Prostate gland (tissue), 2 donors: ENCODE data around the gene ZCCHC24. TPM values are rescaled to one million over a fixed set of nuclear protein-coding genes. Genes with fewer than 3 reads are reported as not detected.

Experiments used
- DNase-seq: peaks from one replicate; pipeline ENCODE4 v3.0.0-alpha.2; 2019; ENCODE audit warnings: low spot score
- H3K27ac ChIP-seq, 2 donors: fragments of 200-600 bp; sonication (generic); 2 replicates each; pipeline ENCODE4 v1.5.1; 2017 to 2019
- H3K27me3 ChIP-seq: fragments of 200-600 bp; sonication (generic); replicated peaks from 2 replicates; pipeline ENCODE4 v1.5.1; 2019; ENCODE audit not compliant: insufficient read depth
- H3K36me3 ChIP-seq, 2 donors: fragments of 200-600 bp; sonication (generic); 1 replicate in 1 of 2; 2 replicates in 1 of 2; pipeline versions ENCODE4 v1.5.1 to v1.8.1; 2017 to 2019
- H3K4me1 ChIP-seq: fragments of 200-600 bp; sonication (generic); replicated peaks from 2 replicates; pipeline ENCODE4 v1.5.1; 2019
- H3K4me3 ChIP-seq, 2 donors: fragments of 200-600 bp; sonication (generic); 2 replicates each; pipeline ENCODE4 v1.5.1; 2017 to 2019
- H3K9me3 ChIP-seq: fragments of 200-600 bp; sonication (generic); 2 replicates; pipeline ENCODE4 v1.5.1; 2017
- POLR2A ChIP-seq: fragments of 450-650 bp; IDR thresholded peaks from one replicate; pipeline ENCODE4 v1.6.1; 2016; ENCODE audit warnings: antibody characterized with exemption, mild to moderate bottlenecking
- POLR2AphosphoS5 ChIP-seq: sonication (generic); formaldehyde crosslinking; IDR thresholded peaks from one replicate; pipeline ENCODE4 v1.6.1; 2017; ENCODE audit warnings: antibody characterized with exemption
- WGBS: methylation state at CpG from one replicate; pipeline ENCODE4 v1.1.5; 2018; 5-methylcytosine and 5-hydroxymethylcytosine counted together
- intact Hi-C: fragments of 100-400 bp; cut with DNase I; formaldehyde crosslinking; loops from one replicate; pipeline ENCODE4 v1.14.2; 2022
- total RNA-seq, 2 donors: library from RNA; depleted of rRNA; stranded (reverse); fragments of >200 nt; gene quantifications; one replicate each; pipeline ENCODE4 v1.1.0, GENCODE V29; 2016
- TF ChIP-seq, protein P1 (sequence below), 4 experiments: fragments of 200-600 bp in 2 of 4; fragments of 450-650 bp in 2 of 4; sonication (generic) in 2 of 4; IDR thresholded peaks; 1 replicate in 3 of 4; 2 replicates in 1 of 4; pipeline ENCODE4 v1.5.1; 2016 to 2019; ENCODE audit warnings: antibody characterized with exemption in 4 of 4, mild to moderate bottlenecking in 2 of 4, moderate library complexity in 2 of 4

Gene ZCCHC24
- total RNA-seq, 2 donors from 2014 or later = 20.8 to 51.2 TPM

DNA sequence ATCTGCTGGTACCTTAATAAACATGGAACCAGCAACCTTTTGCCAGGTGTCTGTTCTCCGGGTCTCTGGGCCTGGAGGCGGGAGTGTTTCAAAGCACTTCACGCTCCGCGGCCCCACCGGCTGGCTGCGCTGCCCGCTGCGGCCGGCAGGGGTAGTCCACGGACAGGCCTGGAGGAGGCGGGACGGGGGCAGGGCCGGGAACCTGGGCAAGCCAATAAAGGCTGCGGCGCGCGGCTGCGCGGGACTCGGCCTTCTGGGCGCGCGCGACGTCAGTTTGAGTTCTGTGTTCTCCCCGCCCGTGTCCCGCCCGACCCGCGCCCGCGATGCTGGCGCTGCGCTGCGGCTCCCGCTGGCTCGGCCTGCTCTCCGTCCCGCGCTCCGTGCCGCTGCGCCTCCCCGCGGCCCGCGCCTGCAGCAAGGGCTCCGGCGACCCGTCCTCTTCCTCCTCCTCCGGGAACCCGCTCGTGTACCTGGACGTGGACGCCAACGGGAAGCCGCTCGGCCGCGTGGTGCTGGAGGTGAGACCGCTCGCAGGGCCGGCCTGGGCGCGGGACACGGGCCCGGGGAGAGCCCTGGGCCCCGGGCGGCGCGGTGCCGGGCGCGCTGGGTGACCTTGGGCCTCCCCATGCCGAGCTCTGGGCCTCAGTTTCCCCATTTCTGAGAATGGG lies 98.1 kb downstream of the ZCCHC24 start, which contains the start of gene PPIF:
Gene PPIF (plus strand): TSS at position 244 of the 668 bp plus-strand sequence. CDS start 80 bp downstream, at position 324.
- no peaks in the 10 kb centered on the region for H3K4me1 ChIP-seq

DNA sequence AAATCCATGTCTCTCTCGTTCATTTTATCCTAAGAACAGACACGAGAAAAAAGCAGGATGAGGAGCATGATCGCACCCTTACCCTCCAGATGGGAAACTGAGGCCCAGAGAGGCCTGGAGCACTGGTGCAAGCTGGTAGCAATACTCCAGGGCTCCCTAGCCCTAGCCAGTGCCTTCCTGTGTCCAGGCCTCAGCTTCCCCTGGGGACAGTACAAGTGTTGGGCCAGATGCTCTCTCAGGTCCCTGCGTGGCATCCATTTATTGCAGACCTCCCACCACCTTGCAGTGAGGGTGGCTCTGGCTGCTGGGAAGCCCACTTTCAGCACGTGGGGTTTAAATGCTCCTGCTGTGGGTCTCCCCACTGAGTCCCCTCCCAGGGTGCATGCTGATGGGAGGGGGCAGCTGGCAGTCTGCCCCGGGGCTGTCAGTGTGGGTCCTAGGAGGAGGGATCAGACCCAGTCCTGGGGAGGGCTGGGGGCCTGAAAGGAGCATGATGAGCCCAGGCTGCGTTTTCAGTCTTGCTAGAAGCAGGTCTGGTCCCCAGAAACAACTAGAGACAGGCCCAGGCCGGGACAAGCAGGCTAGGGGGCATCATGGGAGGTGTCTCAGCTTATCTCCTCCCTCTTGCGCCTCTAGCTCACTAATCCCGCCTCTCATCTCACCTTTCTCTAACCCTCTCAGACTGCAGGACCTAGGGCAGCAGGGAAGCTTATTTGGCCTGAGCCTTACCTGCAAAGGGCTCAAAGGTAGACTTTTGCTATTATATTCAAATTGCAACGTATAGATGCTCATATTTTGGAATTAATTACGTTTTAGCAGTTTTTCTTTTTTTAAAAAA lies 98.8 kb downstream of the ZCCHC24 start:
- no peak for DNase-seq
- Histone ChIP-seq H3K27me3 (no peaks in the 10 kb centered on the region), H3K4me1 (no peaks in the 10 kb centered on the region), H3K36me3 (no peaks in the 10 kb centered on the region), H3K9me3 (no peaks in the 10 kb centered on the region), H3K4me3 (no peak overlapping the region), H3K27ac (peak overlapping the region in 1 of 2 donors; percentile 75)
- intact Hi-C loops = no loop called here
- WGBS = 56% methylated on average over 12 of the region's 12 CpGs
- TF ChIP-seq POLR2AphosphoS5 (no peak), POLR2A (no peak)
- TF ChIP-seq, protein P1, sequence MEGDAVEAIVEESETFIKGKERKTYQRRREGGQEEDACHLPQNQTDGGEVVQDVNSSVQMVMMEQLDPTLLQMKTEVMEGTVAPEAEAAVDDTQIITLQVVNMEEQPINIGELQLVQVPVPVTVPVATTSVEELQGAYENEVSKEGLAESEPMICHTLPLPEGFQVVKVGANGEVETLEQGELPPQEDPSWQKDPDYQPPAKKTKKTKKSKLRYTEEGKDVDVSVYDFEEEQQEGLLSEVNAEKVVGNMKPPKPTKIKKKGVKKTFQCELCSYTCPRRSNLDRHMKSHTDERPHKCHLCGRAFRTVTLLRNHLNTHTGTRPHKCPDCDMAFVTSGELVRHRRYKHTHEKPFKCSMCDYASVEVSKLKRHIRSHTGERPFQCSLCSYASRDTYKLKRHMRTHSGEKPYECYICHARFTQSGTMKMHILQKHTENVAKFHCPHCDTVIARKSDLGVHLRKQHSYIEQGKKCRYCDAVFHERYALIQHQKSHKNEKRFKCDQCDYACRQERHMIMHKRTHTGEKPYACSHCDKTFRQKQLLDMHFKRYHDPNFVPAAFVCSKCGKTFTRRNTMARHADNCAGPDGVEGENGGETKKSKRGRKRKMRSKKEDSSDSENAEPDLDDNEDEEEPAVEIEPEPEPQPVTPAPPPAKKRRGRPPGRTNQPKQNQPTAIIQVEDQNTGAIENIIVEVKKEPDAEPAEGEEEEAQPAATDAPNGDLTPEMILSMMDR (IDR thresholded peaks at IDR 0.05) = no peak

More for the DNA sequence above, 98.1 kb downstream of the ZCCHC24 start, which contains the start of gene PPIF:
- peak; percentile 93 for DNase-seq
- intact Hi-C loops = no loop called here
- Histone ChIP-seq H3K9me3 (no peaks in the 10 kb centered on the region), H3K27me3 (no peaks in the 10 kb centered on the region), H3K27ac (peak within 1 kb of the TSS; percentile 69 to 75), H3K36me3 (no peaks in the 10 kb centered on the region), H3K4me3 (peak within 1 kb of the TSS; percentile 67 to 77)
- TF ChIP-seq POLR2AphosphoS5 = peak; percentile 74
- TF ChIP-seq POLR2A = peak; percentile 86
- TF ChIP-seq, protein P1 (IDR thresholded peaks at IDR 0.05) = peak; percentile 94 to 99 (median 98)
- WGBS = under 1% methylated on average over 52 of the region's 77 CpGs

DNA sequence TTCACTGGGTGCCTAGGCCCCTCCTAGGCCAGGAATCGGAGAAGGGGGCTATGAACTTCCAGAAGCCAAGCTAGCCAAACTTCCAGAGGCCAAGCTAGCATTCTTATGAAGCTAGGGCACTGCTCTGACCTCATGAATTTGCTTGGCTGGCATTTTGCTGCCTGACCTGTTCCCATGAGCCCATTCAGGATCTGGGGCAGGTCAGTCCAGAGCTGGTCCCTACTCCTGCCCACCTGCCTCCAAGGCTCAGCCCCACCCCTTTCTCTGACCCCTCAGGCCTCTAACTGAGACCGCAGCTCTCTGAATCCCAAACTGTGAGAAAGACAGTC lies 99.4 kb downstream of the ZCCHC24 start:
- 95% methylated on average over 2 of the region's 2 CpGs for WGBS
- Histone ChIP-seq H3K36me3 (no peaks in the 10 kb centered on the region), H3K27me3 (no peaks in the 10 kb centered on the region), H3K4me1 (no peaks in the 10 kb centered on the region), H3K4me3 (no peak overlapping the region), H3K9me3 (no peaks in the 10 kb centered on the region), H3K27ac (no peak overlapping the region)
- intact Hi-C loops = no loop called here
- DNase-seq = no peak
- TF ChIP-seq, protein P1 (IDR thresholded peaks at IDR 0.05) = no peak
- no peak for TF ChIP-seq POLR2AphosphoS5
- TF ChIP-seq POLR2A = no peak

DNA sequence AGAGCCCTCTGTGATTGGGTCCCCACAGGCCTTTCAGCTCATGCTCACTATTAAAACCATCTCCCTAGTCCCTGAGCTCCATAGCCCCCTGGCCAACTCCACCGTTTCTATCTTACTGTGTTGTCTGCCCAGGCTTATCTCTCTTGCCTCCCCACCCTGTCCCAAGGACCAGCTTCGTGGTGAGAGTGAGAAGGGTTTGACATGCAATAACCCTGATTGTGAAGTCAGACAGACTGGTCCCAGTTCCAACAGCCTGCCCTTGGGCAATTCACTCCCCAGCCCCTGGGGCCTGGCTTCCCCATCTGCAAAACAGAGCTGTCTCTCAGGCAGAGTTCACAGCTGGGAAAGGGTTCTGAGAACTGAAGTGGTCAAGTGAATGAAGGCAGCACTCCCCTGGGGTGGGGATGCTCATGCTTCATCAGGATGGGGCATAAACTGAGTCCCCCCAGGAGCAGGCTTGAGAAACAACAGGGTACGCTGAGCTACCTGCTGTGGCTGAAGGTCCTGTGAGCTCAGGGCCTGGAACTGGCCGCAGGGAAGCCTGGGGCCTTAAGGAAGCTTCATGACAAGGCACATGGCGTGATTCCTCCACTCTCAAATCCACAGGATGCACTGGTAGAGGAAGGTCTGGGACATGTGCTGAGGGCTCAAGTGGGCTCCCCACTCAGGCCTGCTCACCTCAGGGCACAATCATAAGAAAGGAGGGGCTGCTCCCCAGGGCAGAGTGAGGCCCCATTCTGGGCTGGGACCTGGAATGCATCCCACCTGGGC lies 100.0 kb downstream of the ZCCHC24 start:
- Histone ChIP-seq H3K4me3 (no peak overlapping the region), H3K9me3 (no peaks in the 10 kb centered on the region), H3K4me1 (no peaks in the 10 kb centered on the region), H3K27me3 (no peaks in the 10 kb centered on the region), H3K27ac (no peak overlapping the region), H3K36me3 (no peaks in the 10 kb centered on the region)
- intact Hi-C loops = no loop called here
- 95% methylated on average over 4 of the region's 5 CpGs for WGBS
- TF ChIP-seq POLR2A (no peak), POLR2AphosphoS5 (no peak)
- TF ChIP-seq, protein P1 (IDR thresholded peaks at IDR 0.05) = no peak
- DNase-seq = no peak
